Stimulated activated CD8-positive, alpha-beta memory T cell treated with anti-CD3 and anti-CD28 coated beads, Interleukin-15, amount 100 ng/mL, for 1 hour (primary cell): Measurements from ENCODE around the gene ANKLE2.
"Not testable (repeated sequence)": the region's sequence is repeated elsewhere in the genome, so short reads cannot be mapped to it uniquely, and the experiment has no call there.

Experiments used
- DNase-seq: peaks from one replicate; pipeline ENCODE4 v3.0.0-alpha.2; 2020; ENCODE audit warnings: low read depth

ANKLE2 gene

GRCh38 chr12:132776816-132777568, 15.4 kb upstream of the ANKLE2 start:
- no peak for DNase-seq

GRCh38 chr12:132776230-132776625, 14.6 kb upstream of the ANKLE2 start:
- not testable (repeated sequence) for DNase-seq

GRCh38 chr12:132775502-132776229, 14.0 kb upstream of the ANKLE2 start:
- no peak for DNase-seq

- DNase-seq: no peak
Observed at GRCh38 chr12:132774646-132775275, 13.1 kb upstream of the ANKLE2 start.

- DNase-seq: no peak
Observed at GRCh38 chr12:132774159-132774558, 12.5 kb upstream of the ANKLE2 start.

GRCh38 chr12:132773077-132773955, 11.7 kb upstream of the ANKLE2 start:
- no peak for DNase-seq

GRCh38 chr12:132772606-132773005, 11.0 kb upstream of the ANKLE2 start:
- no peak for DNase-seq

- DNase-seq: peak; percentile 9
Observed at GRCh38 chr12:132771126-132771838, 9.7 kb upstream of the ANKLE2 start.

- no peak for DNase-seq
Observed at GRCh38 chr12:132766380-132767085, 4.9 kb upstream of the ANKLE2 start.

GRCh38 chr12:132765361-132765760, 3.7 kb upstream of the ANKLE2 start:
- DNase-seq: no peak

GRCh38 chr12:132764231-132764630, 2.6 kb upstream of the ANKLE2 start:
- DNase-seq: no peak

- peak; percentile 63 for DNase-seq
Observed at GRCh38 chr12:132761921-132762583, 420 bp upstream of the ANKLE2 start.

- no peak for DNase-seq
Observed at GRCh38 chr12:132759359-132759758, 2.3 kb downstream of the ANKLE2 start.

- not testable (repeated sequence) for DNase-seq
Observed at GRCh38 chr12:132758825-132759224, 2.8 kb downstream of the ANKLE2 start.

- DNase-seq: no peak
Observed at GRCh38 chr12:132754160-132754932, 7.3 kb downstream of the ANKLE2 start.

- not testable (repeated sequence) for DNase-seq
Observed at GRCh38 chr12:132753670-132754069, 8.0 kb downstream of the ANKLE2 start.

- DNase-seq: no peak
Observed at GRCh38 chr12:132748319-132748718, 13.3 kb downstream of the ANKLE2 start.

- no peak for DNase-seq
Observed at GRCh38 chr12:132747896-132748295, 13.7 kb downstream of the ANKLE2 start.

- DNase-seq: no peak
Observed at GRCh38 chr12:132747395-132747794, 14.2 kb downstream of the ANKLE2 start.
